Loucy (cell line): Measurements from ENCODE around the gene THEM5.
A peak's percentile ranks its signal among the peaks of the same experiment; 100 is the strongest.

Experiments
- H2AFZ ChIP-seq: fragments of 200-600 bp; sonication (generic); 2 replicates; pipeline ENCODE4 v1.6.0; 2016; ENCODE audit warnings: antibody characterized with exemption, mild to moderate bottlenecking, low read length, moderate library complexity
- H3F3A ChIP-seq: fragments of 200-600 bp; 2 replicates; pipeline ENCODE4 v1.6.0; 2016; ENCODE audit warnings: antibody characterized with exemption, low read depth, mild to moderate bottlenecking
- H3K27me3 ChIP-seq: fragments of 200-600 bp; sonication (generic); 2 replicates; pipeline ENCODE4 v1.6.1; 2014; ENCODE audit warnings: low read length, mild to moderate bottlenecking; ENCODE audit not compliant: insufficient read depth, poor library complexity, severe bottlenecking
- H3K36me3 ChIP-seq: fragments of 200-600 bp; sonication (generic); 2 replicates; pipeline ENCODE4 v1.6.1; 2016; ENCODE audit warnings: low read length; ENCODE audit not compliant: insufficient read depth
- H3K4me1 ChIP-seq: fragments of 200-600 bp; sonication (generic); 2 replicates; pipeline ENCODE4 v1.5.1; 2014; ENCODE audit warnings: low read length, mild to moderate bottlenecking; ENCODE audit not compliant: insufficient read depth, poor library complexity, severe bottlenecking
- H3K4me2 ChIP-seq: fragments of 200-600 bp; sonication (generic); 2 replicates; pipeline ENCODE4 v1.6.0; 2014; ENCODE audit warnings: antibody characterized with exemption, low read length, low read depth, mild to moderate bottlenecking; ENCODE audit not compliant: poor library complexity, severe bottlenecking
- H3K4me3 ChIP-seq: fragments of 200-600 bp; sonication (generic); 2 replicates; pipeline ENCODE4 v1.5.1; 2014; ENCODE audit warnings: low read length, mild to moderate bottlenecking, mixed read lengths; ENCODE audit not compliant: poor library complexity, severe bottlenecking
- H3K79me2 ChIP-seq: fragments of 200-600 bp; sonication (generic); 2 replicates; pipeline ENCODE4 v1.6.1; 2014; ENCODE audit warnings: low read length; ENCODE audit not compliant: insufficient read depth
- H3K9ac ChIP-seq: fragments of 200-600 bp; sonication (generic); 2 replicates; pipeline ENCODE4 v1.6.0; 2014; ENCODE audit warnings: mild to moderate bottlenecking, low read depth, low read length, moderate library complexity; ENCODE audit not compliant: poor library complexity, severe bottlenecking
- H3K9me2 ChIP-seq: fragments of 200-600 bp; sonication (generic); replicated peaks from 2 replicates; pipeline ENCODE4 v1.6.1; 2016; ENCODE audit warnings: low read depth, low read length, mixed read lengths
- H3K9me3 ChIP-seq: fragments of 200-600 bp; sonication (generic); 2 replicates; pipeline ENCODE4 v1.6.1; 2014; ENCODE audit warnings: mild to moderate bottlenecking, antibody characterized with exemption, low read length, low read depth; ENCODE audit not compliant: insufficient read depth
- H4K20me1 ChIP-seq: fragments of 200-600 bp; sonication (generic); 2 replicates; pipeline ENCODE4 v1.6.0; 2014; ENCODE audit warnings: antibody characterized with exemption, low read length, mild to moderate bottlenecking; ENCODE audit not compliant: insufficient read depth, poor library complexity, severe bottlenecking
- CTCF ChIP-seq: fragments of 200-600 bp; sonication (generic); conservative IDR thresholded peaks from 2 replicates; pipeline ENCODE4 v1.5.1; 2014; ENCODE audit warnings: mild to moderate bottlenecking, antibody characterized with exemption, low read length
- EZH2phosphoT487 ChIP-seq: fragments of 200-600 bp; IDR thresholded peaks from 2 replicates; pipeline ENCODE4 v1.6.1; 2018; ENCODE audit warnings: antibody characterized with exemption, mild to moderate bottlenecking, moderate library complexity, borderline replicate concordance

THEM5 gene

GRCh38 chr1:151816548-151817352 lies 36.8 kb downstream of the THEM5 start:
- TF ChIP-seq EZH2phosphoT487 (no peak), CTCF (no peak)
- H2AFZ ChIP-seq: no peak overlapping the region

GRCh38 chr1:151815716-151816327 lies 37.7 kb downstream of the THEM5 start:
- H3K9me2 ChIP-seq: no peaks in the 10 kb centered on the region
- no peaks in the 10 kb centered on the region for H3K79me2 ChIP-seq
- H3K4me2 ChIP-seq: peak overlapping the region; percentile 60
- no peaks in the 10 kb centered on the region for H3F3A ChIP-seq
- no peak overlapping the region for H3K9ac ChIP-seq
- H3K9me3 ChIP-seq: no peaks in the 10 kb centered on the region
- TF ChIP-seq EZH2phosphoT487 (no peak), CTCF (no peak)
- no peaks in the 10 kb centered on the region for H4K20me1 ChIP-seq
- H3K27me3 ChIP-seq: no peaks in the 10 kb centered on the region
- peak overlapping the region; percentile 28 for H3K4me3 ChIP-seq
- H3K4me1 ChIP-seq: peaks cover 39% of the 10 kb centered on the region
- 0 out of 2 replicates have a peak overlapping the region, but pooled peaks have one; percentile 5 for H2AFZ ChIP-seq
- H3K36me3 ChIP-seq: no peaks in the 10 kb centered on the region

More at GRCh38 chr1:151816548-151817352, 36.8 kb downstream of the THEM5 start:
- no peaks in the 10 kb centered on the region for H3K79me2 ChIP-seq
- H3K9me3 ChIP-seq: no peaks in the 10 kb centered on the region
- peaks cover 48% of the 10 kb centered on the region for H3K4me1 ChIP-seq
- no peaks in the 10 kb centered on the region for H3K36me3 ChIP-seq
- no peaks in the 10 kb centered on the region for H4K20me1 ChIP-seq
- no peaks in the 10 kb centered on the region for H3F3A ChIP-seq
- H3K27me3 ChIP-seq: no peaks in the 10 kb centered on the region
- no peaks in the 10 kb centered on the region for H3K9me2 ChIP-seq
- no peak overlapping the region for H3K4me3 ChIP-seq
- H3K4me2 ChIP-seq: no peak overlapping the region
- H3K9ac ChIP-seq: no peak overlapping the region

- H3K9ac ChIP-seq: no peak overlapping the region
- H3K9me2 ChIP-seq: no peaks in the 10 kb centered on the region
- no peaks in the 10 kb centered on the region for H3F3A ChIP-seq
- H3K36me3 ChIP-seq: no peaks in the 10 kb centered on the region
- no peaks in the 10 kb centered on the region for H3K27me3 ChIP-seq
- H3K4me3 ChIP-seq: peak overlapping the region; percentile 28
- no peak overlapping the region for H2AFZ ChIP-seq
- no peaks in the 10 kb centered on the region for H3K9me3 ChIP-seq
- H4K20me1 ChIP-seq: no peaks in the 10 kb centered on the region
- peaks cover 31% of the 10 kb centered on the region for H3K4me1 ChIP-seq
- H3K79me2 ChIP-seq: no peaks in the 10 kb centered on the region
- peak overlapping the region; percentile 60 for H3K4me2 ChIP-seq
- TF ChIP-seq CTCF: no peak
- TF ChIP-seq EZH2phosphoT487: no peak
These were observed 38.5 kb downstream of the THEM5 start for GRCh38 chr1:151814971-151815545.
